ENCODE measurements around the gene SLC38A1.
A peak's percentile ranks its signal among the peaks of the same experiment; 100 is the strongest.
"Not testable (repeated sequence)": the region's sequence is repeated elsewhere in the genome, so short reads cannot be mapped to it uniquely, and the experiment has no call there.

SLC38A1 gene

DNA sequence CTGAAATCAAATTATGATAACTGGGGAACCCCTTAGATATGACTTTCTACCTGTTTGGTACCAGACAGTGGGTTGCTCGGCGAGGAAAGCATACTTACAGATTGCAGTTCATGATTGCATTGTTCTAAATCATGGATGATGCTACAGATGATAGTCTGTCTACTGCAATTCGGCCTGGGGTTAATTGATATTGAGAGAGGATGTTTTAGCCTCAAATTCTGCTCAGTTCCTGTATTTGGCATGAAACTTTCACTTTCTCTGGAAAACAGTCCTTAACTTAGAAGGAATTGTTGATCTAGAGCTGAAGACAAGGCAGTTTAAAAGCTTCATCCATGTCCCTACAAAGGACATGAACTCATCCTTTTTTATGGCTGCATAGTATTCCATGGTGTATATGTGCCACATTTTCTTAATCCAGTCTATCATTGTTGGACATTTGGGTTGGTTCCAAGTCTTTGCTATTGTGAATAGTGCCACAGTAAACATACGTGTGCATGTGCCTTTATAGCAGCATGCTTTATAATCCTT lies 106.2 kb downstream of the SLC38A1 start:
- FAIRE-seq = not testable (repeated sequence)

DNA sequence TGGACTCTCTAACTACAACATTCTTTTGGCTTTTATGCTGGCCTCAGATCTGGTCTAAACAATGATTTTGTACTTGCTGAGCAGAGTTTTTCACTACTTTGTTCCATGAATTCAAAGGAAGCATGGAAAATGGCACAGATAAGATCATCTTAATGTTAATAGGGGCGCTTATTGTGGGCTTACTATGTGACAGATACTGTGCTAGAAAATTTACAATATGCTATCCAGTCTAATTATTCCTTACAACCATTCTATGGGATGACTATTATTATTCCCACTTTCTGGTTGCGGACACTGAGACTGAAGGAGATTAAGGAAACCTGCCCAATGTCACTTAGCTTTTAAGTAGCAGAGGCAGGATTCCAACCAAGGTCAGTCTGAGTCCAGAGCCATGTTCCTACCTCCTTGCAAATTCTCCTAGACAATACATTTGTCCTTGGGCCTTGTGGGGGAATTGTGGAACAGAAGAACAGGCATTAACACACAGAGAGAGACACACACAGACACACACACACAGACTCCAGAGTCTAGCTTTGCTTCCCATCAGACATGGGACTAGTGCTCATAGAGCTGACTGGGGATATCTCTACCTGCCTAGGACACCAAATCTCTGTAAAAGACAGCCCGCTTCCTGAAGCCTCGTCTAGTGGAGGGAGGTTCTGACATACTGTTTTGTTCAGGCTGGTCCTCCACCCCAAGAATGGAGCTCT lies 107.7 kb downstream of the SLC38A1 start:
- FAIRE-seq = no peak

DNA sequence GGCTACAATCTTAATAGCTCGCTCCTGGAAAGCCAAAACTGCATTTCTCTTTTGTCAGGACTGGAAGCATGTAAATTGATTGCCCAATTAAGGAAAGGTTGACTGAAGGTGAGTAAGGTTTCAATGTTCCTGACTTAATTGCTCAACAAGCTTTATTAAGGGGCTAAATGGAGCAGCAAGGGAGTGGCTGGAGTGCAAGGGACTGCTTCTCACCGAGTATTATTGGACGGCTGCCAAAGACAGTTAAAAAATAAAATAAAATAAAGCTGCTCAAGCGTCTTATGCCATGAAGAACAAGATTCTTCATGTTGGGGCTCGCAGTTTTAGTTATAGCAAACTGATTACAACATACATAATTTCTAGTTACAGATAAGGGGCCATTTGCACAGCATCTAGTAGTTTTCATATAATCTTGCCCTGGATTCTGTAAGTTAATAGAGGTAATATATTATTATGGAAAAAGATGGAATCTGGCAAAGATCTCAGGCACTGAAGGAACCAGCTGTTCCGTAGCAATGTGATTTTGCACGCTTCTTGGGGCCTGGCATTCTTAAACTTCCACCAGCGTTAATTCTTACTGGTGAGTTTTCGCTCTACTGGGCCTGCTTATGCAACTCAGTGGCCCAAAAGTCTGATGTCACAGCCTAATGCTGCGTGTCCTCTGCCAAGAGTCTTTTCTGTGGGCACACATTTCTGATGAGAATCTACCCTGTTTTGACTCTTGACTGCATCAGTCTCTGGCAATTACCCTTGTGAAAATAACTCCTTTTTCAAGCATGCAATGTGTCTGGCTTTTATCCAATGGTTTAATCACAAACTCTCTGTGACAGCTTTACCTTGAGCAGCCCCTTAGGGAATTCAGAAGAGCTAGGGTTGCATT lies 108.5 kb downstream of the SLC38A1 start:
- FAIRE-seq = no peak

DNA sequence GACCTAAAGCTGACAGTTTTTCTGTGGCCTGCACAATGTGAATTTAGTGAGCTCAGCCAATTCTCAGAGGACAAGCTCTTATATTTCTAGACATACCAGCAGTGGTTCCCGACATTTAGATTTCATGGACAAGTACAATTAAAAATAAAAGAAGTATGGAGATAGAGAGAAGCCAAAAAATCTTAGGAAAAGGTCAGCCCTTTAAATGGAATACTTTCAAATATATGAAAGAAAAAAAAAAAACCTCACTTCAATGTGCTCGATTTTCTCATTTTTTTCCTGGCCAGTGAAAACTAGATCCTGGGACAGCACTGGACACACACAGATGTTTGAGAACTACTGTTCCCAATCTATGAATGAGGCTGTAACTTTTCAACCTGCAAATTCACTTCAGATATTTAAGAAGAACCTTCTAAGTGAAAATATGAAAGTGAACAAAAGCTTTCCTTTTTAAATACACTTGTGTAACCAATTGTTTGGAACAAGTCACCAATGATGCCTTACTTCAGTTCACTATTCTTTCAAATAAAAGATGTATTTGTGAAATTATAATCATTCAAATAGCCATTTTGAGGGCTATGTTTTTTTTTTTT lies 109.4 kb downstream of the SLC38A1 start:
- FAIRE-seq = no peak

DNA sequence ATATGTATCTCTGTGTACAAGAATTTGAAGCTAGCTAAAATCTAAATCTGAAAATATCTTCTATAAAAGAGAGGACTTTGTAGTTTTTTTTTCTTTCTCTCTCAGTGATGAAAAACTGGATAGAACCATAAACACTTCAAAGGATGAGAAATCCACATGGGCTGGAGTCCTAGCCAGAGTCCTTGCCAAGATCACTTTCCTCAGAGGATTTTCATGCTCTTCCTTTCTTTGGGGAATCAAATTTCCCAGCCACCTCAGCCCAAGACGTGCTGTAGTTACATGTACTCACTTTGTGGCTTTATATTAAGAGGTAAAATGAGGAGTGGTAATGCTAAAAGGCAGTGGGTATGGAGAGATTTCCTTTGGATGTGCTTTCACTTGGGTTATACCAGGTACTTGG lies 110.3 kb downstream of the SLC38A1 start:
- FAIRE-seq = no peak

DNA sequence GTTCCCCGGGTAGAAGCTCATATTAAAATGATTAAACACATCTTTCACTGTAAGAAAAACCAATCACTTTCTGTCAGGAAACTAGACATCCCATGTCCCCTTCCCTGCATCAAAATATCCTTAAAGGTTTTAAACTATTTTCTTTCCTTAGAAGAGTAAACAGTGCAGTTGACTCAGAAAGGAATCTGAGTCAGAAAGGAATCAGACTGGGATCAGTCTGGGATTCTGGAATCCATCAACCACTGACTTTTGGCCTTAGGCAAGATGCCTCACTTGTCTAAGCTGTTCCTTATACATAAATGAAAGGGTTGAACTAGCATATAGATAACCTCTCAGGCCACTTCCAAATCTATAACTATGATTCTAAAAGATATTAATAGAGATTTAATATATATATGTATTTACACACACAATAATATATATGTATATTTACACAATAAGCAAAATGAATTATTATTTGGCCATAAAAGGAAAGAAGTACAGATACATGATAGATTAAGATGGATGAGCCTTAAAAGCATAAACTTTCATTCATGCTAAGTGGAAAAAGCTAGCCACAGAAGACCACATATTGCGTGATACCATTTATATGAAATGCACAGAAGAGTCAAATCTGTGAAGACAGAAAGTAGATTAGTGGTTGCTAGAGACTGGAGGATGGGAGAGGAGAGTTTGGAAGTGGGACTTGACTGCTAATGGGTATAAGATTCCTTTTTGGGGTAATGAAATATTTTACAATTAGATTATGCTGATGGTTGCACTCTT lies 114.4 kb downstream of the SLC38A1 start:
- FAIRE-seq = no peak

DNA sequence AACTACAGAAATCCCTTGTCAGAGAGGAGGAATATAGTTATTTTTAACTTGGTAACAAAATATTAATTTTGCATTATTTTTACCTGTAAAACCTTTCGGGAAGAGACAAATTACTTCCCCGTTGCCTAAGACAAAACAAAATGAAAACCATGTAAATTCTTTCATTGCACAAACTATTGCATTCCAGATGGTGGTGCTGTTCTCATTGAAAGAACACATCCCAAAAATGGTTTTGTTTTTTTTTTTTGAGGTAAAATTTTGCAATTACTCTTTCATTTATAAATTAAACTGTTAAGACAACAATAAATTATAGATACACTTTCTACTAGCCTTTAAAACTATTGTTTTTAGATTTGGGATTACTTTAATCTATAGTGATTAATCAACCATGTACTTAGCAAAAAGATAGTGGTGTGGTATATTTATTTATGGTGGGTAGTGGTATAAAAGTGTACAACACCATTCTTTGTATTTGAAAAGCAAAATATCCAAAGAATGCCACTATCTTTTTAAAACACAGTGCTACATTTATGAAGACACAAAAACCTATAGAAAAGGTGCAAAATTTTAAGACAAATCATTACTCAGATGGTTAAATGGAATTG lies 115.5 kb downstream of the SLC38A1 start:
- peak; percentile 79 for FAIRE-seq

DNA sequence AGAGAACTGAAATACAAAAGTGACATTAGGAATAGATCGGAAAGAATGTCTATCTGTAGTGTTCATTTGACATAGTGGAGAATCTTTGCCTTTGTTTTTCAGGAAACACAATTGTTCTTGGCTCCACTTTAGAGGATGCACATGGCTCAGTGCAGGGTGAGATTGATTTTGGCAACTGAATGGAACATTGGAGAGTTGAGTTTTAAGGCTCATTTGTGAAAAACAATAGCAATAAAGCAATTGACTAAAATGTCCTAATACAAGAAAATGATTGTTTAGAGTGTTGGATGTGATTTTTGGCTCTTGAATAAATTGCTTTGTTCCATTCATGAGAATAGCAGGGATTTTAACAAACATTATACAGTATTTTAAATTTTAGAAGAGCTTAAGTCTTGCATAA lies 116.4 kb downstream of the SLC38A1 start:
- no peak for FAIRE-seq

DNA sequence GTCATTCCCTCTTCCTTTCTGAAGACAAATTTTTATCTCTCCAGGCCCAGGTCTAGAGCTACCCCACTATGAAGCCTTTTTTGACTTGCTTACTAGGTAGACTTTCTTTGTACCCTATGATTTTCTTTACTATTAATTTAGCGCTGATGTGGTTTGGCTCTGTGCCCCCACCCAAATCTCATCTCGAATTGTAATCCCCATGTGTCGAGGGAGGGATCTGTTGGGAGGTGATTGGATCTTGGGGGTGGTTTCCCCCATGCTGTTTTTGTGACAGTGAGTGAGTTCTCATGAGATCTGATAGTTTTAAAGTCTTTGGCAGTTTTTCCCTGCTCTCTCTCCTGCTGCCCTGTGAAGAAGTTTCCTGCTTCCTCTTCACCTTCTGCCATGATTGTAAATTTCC lies 118.1 kb downstream of the SLC38A1 start:
- no peak for FAIRE-seq

DNA sequence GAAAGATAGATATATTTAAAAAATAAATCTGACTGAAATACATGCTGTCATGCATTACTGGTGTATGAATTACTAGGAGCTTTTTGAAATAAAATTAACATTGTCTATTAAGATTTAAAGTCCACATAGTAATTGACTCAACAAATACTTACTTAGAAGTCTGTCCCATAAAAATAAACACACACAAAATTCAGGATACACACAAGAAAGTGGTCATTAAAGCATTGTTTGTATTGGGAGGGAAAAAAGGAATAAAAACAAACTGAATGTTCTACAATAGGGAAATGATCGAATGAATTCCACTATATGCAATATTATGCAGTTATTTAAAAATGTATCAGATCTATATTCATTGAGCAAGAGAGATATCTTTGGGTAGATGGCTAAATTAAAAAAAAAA lies 118.9 kb downstream of the SLC38A1 start:
- FAIRE-seq = no peak

DNA sequence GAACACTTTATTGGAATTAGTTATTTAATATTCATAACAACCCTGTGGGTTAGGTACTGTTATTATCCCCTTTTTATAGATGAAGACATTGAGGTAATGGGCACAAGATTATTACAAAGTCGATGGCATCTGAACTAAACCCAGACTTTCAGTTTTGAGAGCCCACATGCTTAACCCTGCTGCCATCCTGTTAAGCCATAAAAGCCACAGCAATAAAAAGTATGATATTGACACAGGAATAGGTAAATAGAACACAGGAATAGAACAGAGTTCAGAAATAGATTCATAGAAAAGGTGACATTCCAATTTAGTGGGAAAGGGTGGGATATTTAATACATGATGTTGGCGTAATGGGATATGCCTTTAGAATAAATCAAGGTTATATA lies 119.8 kb downstream of the SLC38A1 start:
- FAIRE-seq = no peak

DNA sequence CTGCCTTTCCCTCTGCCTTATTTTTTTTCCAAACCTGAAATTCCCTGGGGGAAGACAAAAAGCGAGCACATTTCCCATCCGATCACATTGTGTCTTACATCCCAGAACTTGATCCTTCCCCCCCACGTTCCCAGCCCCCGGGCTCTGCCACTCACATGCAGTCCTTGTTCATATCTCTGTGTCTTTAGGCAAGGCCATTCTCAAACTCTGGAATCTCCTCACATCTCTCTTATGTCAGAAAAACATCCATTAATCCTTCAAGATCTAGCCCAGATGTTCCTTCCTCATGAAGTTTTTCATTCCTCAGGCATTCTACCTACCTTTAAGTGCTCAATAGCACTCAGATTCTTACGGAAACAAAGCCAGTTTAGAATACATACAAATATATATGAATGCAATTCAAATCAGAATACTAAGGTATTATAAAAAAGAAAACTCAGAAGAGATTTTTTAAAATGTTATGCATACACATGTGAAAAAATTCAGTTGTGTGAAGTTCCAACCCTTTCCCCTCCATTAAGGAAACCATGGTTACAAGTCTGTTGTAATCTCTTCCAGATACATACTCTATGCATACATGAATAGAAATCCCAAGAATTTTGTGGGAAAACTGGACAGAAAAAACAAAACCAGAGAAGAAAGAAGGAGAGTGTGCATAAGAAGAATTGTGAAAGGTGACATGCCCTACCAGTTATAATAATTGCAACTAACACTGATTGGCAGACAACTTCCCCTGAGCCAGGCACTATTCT lies 120.3 kb downstream of the SLC38A1 start:
- FAIRE-seq = no peak

DNA sequence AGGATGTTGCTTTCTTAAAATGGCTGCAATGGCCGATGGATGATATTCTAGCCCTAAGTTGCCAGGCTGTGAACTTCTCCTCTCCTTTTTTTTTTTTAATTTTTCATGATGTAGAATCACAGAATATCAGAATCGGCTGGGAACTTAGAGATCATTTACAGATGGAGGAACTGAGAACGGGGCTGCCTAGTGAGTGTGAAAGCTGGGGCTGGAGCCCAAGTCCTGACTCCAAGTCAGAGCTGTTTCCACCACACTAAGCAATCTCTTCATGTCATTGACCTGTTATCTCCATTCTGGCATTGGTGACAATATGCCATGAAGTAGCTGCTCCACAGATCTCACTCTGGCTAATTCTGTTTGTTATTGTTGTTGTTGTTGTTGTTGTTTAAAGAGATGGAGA lies 121.7 kb downstream of the SLC38A1 start:
- FAIRE-seq = no peak

DNA sequence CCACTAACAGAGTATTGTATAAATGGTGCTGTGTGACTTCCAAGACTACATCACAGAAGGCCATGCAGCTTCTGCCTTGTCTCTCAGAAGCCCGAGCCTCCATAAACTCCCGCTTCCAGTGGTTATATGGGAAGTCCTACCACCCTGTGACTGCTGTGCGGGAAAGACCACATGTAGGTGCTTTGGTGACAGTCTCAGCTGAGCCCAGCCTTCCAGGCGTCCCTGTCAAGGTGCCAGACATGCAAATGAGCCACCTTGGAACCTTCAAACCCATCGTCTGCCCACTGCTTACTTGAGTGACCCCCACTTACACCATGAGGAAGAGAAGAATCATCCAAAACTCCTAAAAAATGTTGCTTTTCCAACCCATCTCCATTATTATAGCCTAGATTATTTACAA lies 123.0 kb downstream of the SLC38A1 start:
- FAIRE-seq = no peak

DNA sequence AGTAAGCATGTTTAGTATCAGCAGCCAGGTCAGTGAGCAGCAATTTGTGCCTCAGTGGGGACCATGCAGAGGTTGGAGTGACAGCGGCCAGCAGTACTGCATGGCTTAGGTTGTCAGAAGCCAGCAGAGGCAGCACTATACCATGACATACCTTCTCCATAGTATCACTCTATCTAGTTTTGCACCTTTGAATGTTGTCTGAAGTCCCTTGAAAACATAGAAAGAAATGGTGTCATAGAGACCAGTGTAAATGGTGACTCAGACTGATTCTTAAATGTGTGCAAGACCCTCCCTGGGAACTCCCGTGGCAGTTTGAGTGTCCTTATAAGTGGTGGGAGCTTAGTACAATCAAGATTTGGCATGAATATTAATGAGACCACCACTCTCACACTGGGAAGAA lies 124.4 kb downstream of the SLC38A1 start:
- no peak for FAIRE-seq

DNA sequence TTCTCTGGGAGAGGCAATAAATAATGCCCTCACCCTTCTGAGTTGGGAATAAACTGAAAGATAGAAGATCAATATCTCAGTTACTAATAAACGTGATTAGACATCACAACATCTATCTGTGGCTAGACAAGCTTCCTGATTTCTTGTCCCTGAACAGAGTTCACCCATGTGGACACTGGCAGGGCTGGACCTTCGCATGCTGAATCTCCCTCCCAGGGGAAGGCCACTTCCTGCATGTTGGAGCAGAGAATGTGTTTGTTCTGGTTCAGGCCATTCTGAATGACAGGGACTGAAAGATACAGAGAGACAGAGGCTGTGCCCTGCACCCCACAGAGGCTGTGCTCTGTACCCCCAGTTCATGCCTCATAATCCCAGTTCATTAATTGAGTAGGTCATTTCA lies 132.6 kb downstream of the SLC38A1 start:
- no peak for FAIRE-seq

DNA sequence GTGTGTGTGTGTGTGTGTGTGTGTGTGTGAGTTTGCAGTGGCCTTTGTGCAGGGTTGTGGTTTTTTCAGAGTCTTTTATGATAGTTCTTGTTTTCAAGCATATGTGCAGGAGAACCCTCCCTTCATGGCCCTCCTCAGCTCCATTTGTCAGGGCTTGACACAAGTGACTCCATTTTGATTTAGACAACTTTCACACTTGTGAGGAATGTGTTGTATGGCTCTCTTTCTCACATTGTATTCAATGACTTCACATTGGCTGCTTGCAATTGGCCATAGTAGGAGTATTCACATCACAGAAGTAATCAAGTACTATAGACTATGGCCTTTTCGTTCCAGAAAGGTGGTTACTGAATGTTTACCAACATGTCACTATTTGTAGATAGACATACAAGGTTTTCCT lies 133.1 kb downstream of the SLC38A1 start:
- no peak for FAIRE-seq

DNA sequence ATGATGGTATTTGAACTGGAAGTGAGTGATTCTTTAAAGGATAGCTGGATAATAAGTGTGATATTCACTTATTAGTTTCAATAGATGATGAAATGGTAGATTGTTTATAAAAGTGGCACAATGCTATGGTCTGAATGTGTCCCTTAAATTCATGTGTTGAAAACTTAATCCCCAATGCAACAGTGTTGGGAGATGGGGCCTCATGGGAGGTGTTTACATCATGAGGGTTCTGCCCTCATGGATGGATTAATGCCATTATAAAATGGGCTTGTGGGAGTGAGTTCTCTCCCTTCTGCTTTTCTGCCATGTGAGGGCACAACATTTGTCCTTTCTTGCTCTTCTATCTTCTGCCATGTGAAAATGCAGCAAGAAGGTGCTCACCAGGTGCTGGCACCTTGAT lies 134.0 kb downstream of the SLC38A1 start:
- FAIRE-seq = no peak

DNA sequence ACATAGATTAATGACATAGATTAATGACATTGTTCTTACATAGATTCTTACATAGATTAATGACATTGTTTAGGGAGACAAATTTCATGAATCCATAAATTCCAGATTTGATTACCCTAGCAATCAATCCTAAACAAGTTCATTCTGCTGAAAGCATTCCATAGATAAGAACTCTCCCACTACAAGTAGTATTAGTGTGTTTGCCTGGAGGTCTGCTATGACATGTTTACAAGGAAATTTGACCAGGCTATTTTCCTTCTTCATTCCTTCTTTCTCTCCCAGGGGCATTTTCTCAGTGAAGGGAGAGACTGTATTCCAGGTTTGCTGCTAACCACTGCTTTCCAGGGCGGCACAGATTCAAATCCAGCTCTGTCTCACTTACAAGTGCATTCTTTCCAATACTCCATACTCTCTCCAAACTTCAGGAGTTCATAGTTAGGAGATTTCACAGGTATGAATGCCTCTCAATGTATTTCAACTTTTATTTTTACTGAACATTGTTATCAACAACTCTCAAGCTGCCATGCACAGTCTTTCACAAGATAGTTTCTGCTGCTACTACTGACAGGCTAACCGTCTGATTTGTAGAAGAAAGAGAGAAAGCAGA lies 134.5 kb downstream of the SLC38A1 start:
- no peak for FAIRE-seq

DNA sequence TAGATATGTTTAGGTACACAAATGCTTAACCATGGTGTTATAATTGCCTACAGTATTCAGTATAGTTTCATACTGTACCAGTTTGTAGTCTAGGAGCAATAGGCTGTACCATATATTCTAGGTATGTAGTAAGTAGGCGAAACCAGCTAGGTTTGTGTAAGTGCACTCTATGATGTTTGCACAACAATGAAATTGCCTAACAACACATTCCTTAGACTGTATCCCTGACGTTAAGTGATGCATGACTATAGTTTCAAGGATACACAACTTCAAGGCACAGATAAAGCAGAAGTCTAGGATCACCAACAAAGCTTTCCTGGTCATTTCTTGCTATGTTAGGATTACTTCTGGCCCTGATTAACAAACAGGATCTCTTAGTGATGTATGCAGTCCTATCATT lies 135.1 kb downstream of the SLC38A1 start:
- FAIRE-seq = no peak
